Stimulated activated effector memory CD8-positive, alpha-beta T cell treated with anti-CD3 and anti-CD28 coated beads, Interleukin-12 subunit alpha, Interleukin-12 subunit beta, amount 100 ng/mL, for 72 hours (primary cell): ENCODE results near the gene PC.

ENCODE experiments used
- ATAC-seq: fragments of 150-1000 bp; cut with Tn5 transposase; 2 replicates; pipeline ENCODE4 v1.10.0; 2021
- DNase-seq, 2 donors: peaks; one replicate each; pipeline ENCODE4 v3.0.0; 2021 to 2022; ENCODE audit warnings: low spot score in 2 of 2
- H3K27ac Mint-ChIP-seq: one replicate; pipeline ENCODE4 v1.8.0; 2022; ENCODE audit warnings: mild to moderate bottlenecking, mixed read lengths
- H3K36me3 Mint-ChIP-seq: one replicate; pipeline ENCODE4 v1.8.0; 2022; ENCODE audit warnings: mild to moderate bottlenecking, mixed read lengths
- H3K4me1 Mint-ChIP-seq: one replicate; pipeline ENCODE4 v1.8.0; 2022; ENCODE audit warnings: mixed read lengths
- H3K4me3 Mint-ChIP-seq: one replicate; pipeline ENCODE4 v1.8.0; 2022; ENCODE audit warnings: mild to moderate bottlenecking, mixed read lengths
- H3K9me3 Mint-ChIP-seq: one replicate; pipeline ENCODE4 v1.8.0; 2022; ENCODE audit warnings: mixed read lengths

Gene PC

GRCh38 chr11:66891851-66892660 lies 66.1 kb downstream of the PC start:
- peak; percentile 100 for ATAC-seq
- peak overlapping the region; percentile 7 for H3K27ac Mint-ChIP-seq
- peak; percentile 34 to 84 for DNase-seq
- H3K9me3 Mint-ChIP-seq, result no peaks in the 10 kb centered on the region
- H3K4me1 Mint-ChIP-seq, result peaks cover 18% of the 10 kb centered on the region
- peak overlapping the region; percentile 6 for H3K4me3 Mint-ChIP-seq
- H3K36me3 Mint-ChIP-seq, result no peaks in the 10 kb centered on the region

- no peaks in the 10 kb centered on the region for H3K9me3 Mint-ChIP-seq
- H3K36me3 Mint-ChIP-seq, result no peaks in the 10 kb centered on the region
- H3K4me3 Mint-ChIP-seq, result no peak overlapping the region
- DNase-seq (no peak), ATAC-seq (no peak)
- no peak overlapping the region for H3K27ac Mint-ChIP-seq
- peaks cover 18% of the 10 kb centered on the region for H3K4me1 Mint-ChIP-seq
These were observed 68.2 kb downstream of the PC start for GRCh38 chr11:66889960-66890359.

GRCh38 chr11:66888282-66888681 lies 69.9 kb downstream of the PC start:
- Mint-ChIP-seq H3K27ac (peak overlapping the region; percentile 69), H3K4me1 (peaks cover 13% of the 10 kb centered on the region)

GRCh38 chr11:66887526-66887925 lies 70.7 kb downstream of the PC start:
- H3K9me3 Mint-ChIP-seq, result no peaks in the 10 kb centered on the region
- H3K4me3 Mint-ChIP-seq, result no peak overlapping the region
- DNase-seq (no peak), ATAC-seq (no peak)
- peaks cover 21% of the 10 kb centered on the region for H3K4me1 Mint-ChIP-seq
- H3K27ac Mint-ChIP-seq, result no peak overlapping the region
- H3K36me3 Mint-ChIP-seq, result no peaks in the 10 kb centered on the region

More at GRCh38 chr11:66888282-66888681, 69.9 kb downstream of the PC start:
- no peak for ATAC-seq
- Mint-ChIP-seq H3K4me3 (no peak overlapping the region), H3K9me3 (no peaks in the 10 kb centered on the region), H3K36me3 (no peaks in the 10 kb centered on the region)
- DNase-seq, result no peak

- DNase-seq, result no peak
- no peak for ATAC-seq
- peaks cover 14% of the 10 kb centered on the region for H3K4me1 Mint-ChIP-seq
- no peaks in the 10 kb centered on the region for H3K9me3 Mint-ChIP-seq
- H3K36me3 Mint-ChIP-seq, result no peaks in the 10 kb centered on the region
- no peak overlapping the region for H3K4me3 Mint-ChIP-seq
- peak overlapping the region; percentile 15 for H3K27ac Mint-ChIP-seq
These were observed 71.4 kb downstream of the PC start for GRCh38 chr11:66886671-66887221.

- H3K27ac Mint-ChIP-seq, result peak overlapping the region; percentile 15
- no peaks in the 10 kb centered on the region for H3K9me3 Mint-ChIP-seq
- peaks cover 18% of the 10 kb centered on the region for H3K4me1 Mint-ChIP-seq
- no peak overlapping the region for H3K4me3 Mint-ChIP-seq
- ATAC-seq, result no peak
- no peaks in the 10 kb centered on the region for H3K36me3 Mint-ChIP-seq
- no peak for DNase-seq
These were observed 72.2 kb downstream of the PC start for GRCh38 chr11:66885950-66886440.

- peak overlapping the region; percentile 15 for H3K27ac Mint-ChIP-seq
- no peak overlapping the region for H3K4me3 Mint-ChIP-seq
- no peaks in the 10 kb centered on the region for H3K9me3 Mint-ChIP-seq
- H3K36me3 Mint-ChIP-seq, result no peaks in the 10 kb centered on the region
- no peak for ATAC-seq
- H3K4me1 Mint-ChIP-seq, result peaks cover 23% of the 10 kb centered on the region
- no peak for DNase-seq
These were observed 72.7 kb downstream of the PC start for GRCh38 chr11:66885469-66885868.

- no peak overlapping the region for H3K27ac Mint-ChIP-seq
- no peaks in the 10 kb centered on the region for H3K36me3 Mint-ChIP-seq
- ATAC-seq (no peak), DNase-seq (no peak)
- H3K4me1 Mint-ChIP-seq, result peaks cover 28% of the 10 kb centered on the region
- H3K4me3 Mint-ChIP-seq, result no peak overlapping the region
- H3K9me3 Mint-ChIP-seq, result no peaks in the 10 kb centered on the region
These were observed 73.7 kb downstream of the PC start for GRCh38 chr11:66884443-66884842.

GRCh38 chr11:66883016-66883965 lies 74.9 kb downstream of the PC start:
- Mint-ChIP-seq H3K4me3 (no peak overlapping the region), H3K9me3 (no peaks in the 10 kb centered on the region), H3K36me3 (no peaks in the 10 kb centered on the region), H3K27ac (no peak overlapping the region), H3K4me1 (peaks cover 28% of the 10 kb centered on the region)
- DNase-seq (peak; percentile 52 to 83), ATAC-seq (peak; percentile 68)

- ATAC-seq, result no peak
- no peak overlapping the region for H3K4me3 Mint-ChIP-seq
- no peaks in the 10 kb centered on the region for H3K36me3 Mint-ChIP-seq
- no peak overlapping the region for H3K27ac Mint-ChIP-seq
- H3K9me3 Mint-ChIP-seq, result no peaks in the 10 kb centered on the region
- peaks cover 28% of the 10 kb centered on the region for H3K4me1 Mint-ChIP-seq
- no peak for DNase-seq
These were observed 75.6 kb downstream of the PC start for GRCh38 chr11:66882561-66883015.

- DNase-seq (no peak), ATAC-seq (no peak)
- no peak overlapping the region for H3K27ac Mint-ChIP-seq
- H3K4me3 Mint-ChIP-seq, result no peak overlapping the region
- no peaks in the 10 kb centered on the region for H3K9me3 Mint-ChIP-seq
- H3K4me1 Mint-ChIP-seq, result peaks cover 28% of the 10 kb centered on the region
- H3K36me3 Mint-ChIP-seq, result no peaks in the 10 kb centered on the region
These were observed 76.2 kb downstream of the PC start for GRCh38 chr11:66881927-66882452.

- H3K4me1 Mint-ChIP-seq, result peaks cover 28% of the 10 kb centered on the region
- no peak for DNase-seq
- no peaks in the 10 kb centered on the region for H3K9me3 Mint-ChIP-seq
- H3K4me3 Mint-ChIP-seq, result no peak overlapping the region
- ATAC-seq, result no peak
- H3K36me3 Mint-ChIP-seq, result no peaks in the 10 kb centered on the region
- no peak overlapping the region for H3K27ac Mint-ChIP-seq
These were observed 76.7 kb downstream of the PC start for GRCh38 chr11:66881451-66881835.

- H3K9me3 Mint-ChIP-seq, result no peaks in the 10 kb centered on the region
- no peak overlapping the region for H3K27ac Mint-ChIP-seq
- no peak for DNase-seq
- ATAC-seq, result no peak
- no peak overlapping the region for H3K4me3 Mint-ChIP-seq
- H3K4me1 Mint-ChIP-seq, result peaks cover 28% of the 10 kb centered on the region
- H3K36me3 Mint-ChIP-seq, result no peaks in the 10 kb centered on the region
These were observed 77.4 kb downstream of the PC start for GRCh38 chr11:66880496-66881450.

- no peaks in the 10 kb centered on the region for H3K9me3 Mint-ChIP-seq
- no peak overlapping the region for H3K4me3 Mint-ChIP-seq
- H3K27ac Mint-ChIP-seq, result no peak overlapping the region
- no peak for DNase-seq
- no peaks in the 10 kb centered on the region for H3K36me3 Mint-ChIP-seq
- ATAC-seq, result no peak
- peaks cover 28% of the 10 kb centered on the region for H3K4me1 Mint-ChIP-seq
These were observed 78.2 kb downstream of the PC start for GRCh38 chr11:66879999-66880398.
